WTC11 (cell line): ENCODE data around the gene AIG1. TPM values are rescaled to one million over a fixed set of nuclear protein-coding genes. Genes with fewer than 3 reads are reported as not detected.
"Not testable (repeated sequence)": the region's sequence is repeated elsewhere in the genome, so short reads cannot be mapped to it uniquely, and the experiment has no call there.

Source experiments
- ATAC-seq: fragments of 200-7000 bp; cut with Tn5 transposase; 2 replicates; pipeline ENCODE4 v1.10.0; 2021; ENCODE audit warnings: mild to moderate bottlenecking, moderate library complexity
- CTCF ChIA-PET: fragments of 300-600 bp; sonication (Branson Sonifier 250); formaldehyde crosslinking; loops from one replicate; lab custom pipeline; 2021; ENCODE audit warnings: antibody characterized with exemption; lab: Charles Lee
- POLR2A ChIA-PET: fragments of 350-600 bp; sonication (Branson Sonifier 250); formaldehyde crosslinking; loops from one replicate; lab custom pipeline; 2021; ENCODE audit warnings: antibody characterized with exemption; lab: Charles Lee
- DNase-seq: peaks from one replicate; pipeline ENCODE4 v3.0.0; 2021; ENCODE audit warnings: low spot score
- H3K27ac Mint-ChIP-seq: 2 replicates; pipeline ENCODE4 v1.8.0; 2021; ENCODE audit warnings: mixed read lengths
- H3K27me3 Mint-ChIP-seq: 2 replicates; pipeline ENCODE4 v1.8.0; 2021; ENCODE audit warnings: low read depth, mild to moderate bottlenecking, moderate library complexity, mixed read lengths
- H3K36me3 Mint-ChIP-seq: 2 replicates; pipeline ENCODE4 v1.8.0; 2021; ENCODE audit warnings: mixed read lengths
- H3K4me1 Mint-ChIP-seq: 2 replicates; pipeline ENCODE4 v1.8.0; 2022; ENCODE audit warnings: mixed read lengths
- H3K4me3 Mint-ChIP-seq: 2 replicates; pipeline ENCODE4 v1.8.0; 2021; ENCODE audit warnings: mild to moderate bottlenecking, moderate library complexity, mixed read lengths
- H3K9me3 Mint-ChIP-seq: 2 replicates; pipeline ENCODE4 v1.8.0; 2021; ENCODE audit warnings: mixed read lengths
- CBFB ChIP-seq: sonication (generic); formaldehyde crosslinking; IDR thresholded peaks from 2 replicates; pipeline ENCODE4 v1.8.1; 2022; ENCODE audit warnings: mild to moderate bottlenecking, low read depth, missing genetic modification reagents
- CREM ChIP-seq: sonication (generic); formaldehyde crosslinking; IDR thresholded peaks from 2 replicates; pipeline ENCODE4 v1.8.1; 2022; ENCODE audit warnings: mild to moderate bottlenecking, missing genetic modification reagents, moderate library complexity
- ELF4 ChIP-seq: sonication (generic); formaldehyde crosslinking; IDR thresholded peaks from 2 replicates; pipeline ENCODE4 v1.8.1; 2022; ENCODE audit warnings: low read depth, mild to moderate bottlenecking, moderate library complexity, missing genetic modification reagents
- EMX1 ChIP-seq: fragments of 250-450 bp; sonication (Bioruptor Pico); IDR thresholded peaks from 2 replicates; pipeline ENCODE4 v1.8.0; 2021; ENCODE audit warnings: mild to moderate bottlenecking
- JAZF1 ChIP-seq: fragments of 250-450 bp; sonication (Bioruptor Pico); IDR thresholded peaks from 2 replicates; pipeline ENCODE4 v1.9.0; 2021; ENCODE audit warnings: moderate library complexity, mild to moderate bottlenecking, inconsistent platforms
- JUN ChIP-seq: sonication (generic); formaldehyde crosslinking; IDR thresholded peaks from 2 replicates; pipeline ENCODE4 v1.8.0; 2023; ENCODE audit warnings: mild to moderate bottlenecking, missing genetic modification reagents
- NFE2L1 ChIP-seq: sonication (generic); formaldehyde crosslinking; IDR thresholded peaks from 2 replicates; pipeline ENCODE4 v1.8.1; 2023; ENCODE audit warnings: missing genetic modification reagents
- NFYB ChIP-seq: sonication (generic); formaldehyde crosslinking; conservative IDR thresholded peaks from 2 replicates; pipeline ENCODE4 v1.8.0; 2022; ENCODE audit warnings: low read depth, missing genetic modification reagents
- NR1H2 ChIP-seq: sonication (generic); formaldehyde crosslinking; IDR thresholded peaks from 2 replicates; pipeline ENCODE4 v1.9.0; 2021; ENCODE audit warnings: mild to moderate bottlenecking, moderate library complexity, missing genetic modification reagents
- OVOL2 ChIP-seq: fragments of 250-450 bp; sonication (Bioruptor Pico); IDR thresholded peaks from 2 replicates; pipeline ENCODE4 v1.9.0; 2021; ENCODE audit warnings: mild to moderate bottlenecking, borderline replicate concordance
- PRRX2 ChIP-seq: fragments of 250-450 bp; sonication (Bioruptor Pico); IDR thresholded peaks from 2 replicates; pipeline ENCODE4 v1.8.0; 2021; ENCODE audit warnings: mild to moderate bottlenecking
- TEAD4 ChIP-seq: sonication (generic); formaldehyde crosslinking; IDR thresholded peaks from 2 replicates; pipeline ENCODE4 v1.8.0; 2022; ENCODE audit warnings: mild to moderate bottlenecking, missing genetic modification reagents
- ZNF263 ChIP-seq: sonication (generic); formaldehyde crosslinking; IDR thresholded peaks from 2 replicates; pipeline ENCODE4 v1.8.1; 2022; ENCODE audit warnings: low read depth, mild to moderate bottlenecking, moderate library complexity, missing genetic modification reagents
- ZNF317 ChIP-seq: sonication (generic); formaldehyde crosslinking; IDR thresholded peaks from 2 replicates; pipeline ENCODE4 v1.8.1; 2023; ENCODE audit warnings: low read depth, mild to moderate bottlenecking, moderate library complexity, missing genetic modification reagents, borderline replicate concordance
- total RNA-seq: library from RNA; stranded (reverse); gene quantifications from 3 replicates; pipeline ENCODE4 v1.2.3, GENCODE V29; 2021
- TF ChIP-seq, protein P1 (sequence below): fragments of 200-600 bp; IDR thresholded peaks from 2 replicates; pipeline ENCODE4 v1.8.0; 2022; ENCODE audit warnings: antibody characterized with exemption
- TF ChIP-seq, protein P2 (sequence below): sonication (generic); formaldehyde crosslinking; IDR thresholded peaks from 2 replicates; pipeline ENCODE4 v1.8.1; 2023; ENCODE audit warnings: mild to moderate bottlenecking, missing genetic modification reagents
- TF ChIP-seq, protein P3 (sequence below): fragments of 250-450 bp; sonication (Bioruptor Pico); conservative IDR thresholded peaks from 2 replicates; pipeline ENCODE4 v1.9.0; 2021; ENCODE audit warnings: mild to moderate bottlenecking
- TF ChIP-seq, protein P4 (sequence below): fragments of 250-450 bp; sonication (Bioruptor Pico); IDR thresholded peaks from 2 replicates; pipeline ENCODE4 v1.8.0; 2021; ENCODE audit warnings: mild to moderate bottlenecking
- TF ChIP-seq, protein P5 (sequence below): sonication (generic); formaldehyde crosslinking; IDR thresholded peaks from 2 replicates; pipeline ENCODE4 v1.8.0; 2023; ENCODE audit warnings: missing genetic modification reagents
- TF ChIP-seq, protein P6 (sequence below): fragments of 250-450 bp; sonication (Bioruptor Pico); IDR thresholded peaks from 2 replicates; pipeline ENCODE4 v2.1.2; 2022; ENCODE audit warnings: mild to moderate bottlenecking, moderate library complexity

AIG1 gene
- total RNA-seq, 1 experiment from 2014 or later = 38.8 TPM

DNA sequence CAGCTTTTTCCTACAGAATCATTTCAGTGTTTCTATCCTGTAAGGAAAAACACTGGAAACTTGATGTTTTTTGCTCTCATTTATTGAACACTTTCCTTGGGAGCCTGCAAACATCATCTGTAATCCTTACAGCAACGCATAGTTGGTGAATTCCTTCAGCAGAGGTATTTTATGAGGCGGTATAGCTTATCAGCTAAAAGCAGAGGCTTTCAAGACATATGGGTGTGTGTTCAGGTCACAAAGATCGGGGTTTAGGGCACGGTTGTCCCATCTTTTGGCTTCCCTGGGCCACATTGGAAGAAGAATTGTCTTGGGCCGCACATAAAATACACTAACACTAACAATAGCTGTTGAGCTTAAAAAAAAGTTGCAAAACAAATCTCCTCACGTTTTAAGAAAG, 185.0 kb downstream of the AIG1 start (continued):
- no peak for TF ChIP-seq PRRX2 (CRISPR knock-in tag)
- TF ChIP-seq, protein P1, sequence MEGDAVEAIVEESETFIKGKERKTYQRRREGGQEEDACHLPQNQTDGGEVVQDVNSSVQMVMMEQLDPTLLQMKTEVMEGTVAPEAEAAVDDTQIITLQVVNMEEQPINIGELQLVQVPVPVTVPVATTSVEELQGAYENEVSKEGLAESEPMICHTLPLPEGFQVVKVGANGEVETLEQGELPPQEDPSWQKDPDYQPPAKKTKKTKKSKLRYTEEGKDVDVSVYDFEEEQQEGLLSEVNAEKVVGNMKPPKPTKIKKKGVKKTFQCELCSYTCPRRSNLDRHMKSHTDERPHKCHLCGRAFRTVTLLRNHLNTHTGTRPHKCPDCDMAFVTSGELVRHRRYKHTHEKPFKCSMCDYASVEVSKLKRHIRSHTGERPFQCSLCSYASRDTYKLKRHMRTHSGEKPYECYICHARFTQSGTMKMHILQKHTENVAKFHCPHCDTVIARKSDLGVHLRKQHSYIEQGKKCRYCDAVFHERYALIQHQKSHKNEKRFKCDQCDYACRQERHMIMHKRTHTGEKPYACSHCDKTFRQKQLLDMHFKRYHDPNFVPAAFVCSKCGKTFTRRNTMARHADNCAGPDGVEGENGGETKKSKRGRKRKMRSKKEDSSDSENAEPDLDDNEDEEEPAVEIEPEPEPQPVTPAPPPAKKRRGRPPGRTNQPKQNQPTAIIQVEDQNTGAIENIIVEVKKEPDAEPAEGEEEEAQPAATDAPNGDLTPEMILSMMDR = no peak
- TF ChIP-seq, protein P2, sequence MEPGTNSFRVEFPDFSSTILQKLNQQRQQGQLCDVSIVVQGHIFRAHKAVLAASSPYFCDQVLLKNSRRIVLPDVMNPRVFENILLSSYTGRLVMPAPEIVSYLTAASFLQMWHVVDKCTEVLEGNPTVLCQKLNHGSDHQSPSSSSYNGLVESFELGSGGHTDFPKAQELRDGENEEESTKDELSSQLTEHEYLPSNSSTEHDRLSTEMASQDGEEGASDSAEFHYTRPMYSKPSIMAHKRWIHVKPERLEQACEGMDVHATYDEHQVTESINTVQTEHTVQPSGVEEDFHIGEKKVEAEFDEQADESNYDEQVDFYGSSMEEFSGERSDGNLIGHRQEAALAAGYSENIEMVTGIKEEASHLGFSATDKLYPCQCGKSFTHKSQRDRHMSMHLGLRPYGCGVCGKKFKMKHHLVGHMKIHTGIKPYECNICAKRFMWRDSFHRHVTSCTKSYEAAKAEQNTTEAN (CRISPR knock-in tag) = no peak
- TF ChIP-seq NFE2L1 (CRISPR knock-in tag) = no peak
- TF ChIP-seq CREM (CRISPR knock-in tag) = no peak
- TF ChIP-seq, protein P3, sequence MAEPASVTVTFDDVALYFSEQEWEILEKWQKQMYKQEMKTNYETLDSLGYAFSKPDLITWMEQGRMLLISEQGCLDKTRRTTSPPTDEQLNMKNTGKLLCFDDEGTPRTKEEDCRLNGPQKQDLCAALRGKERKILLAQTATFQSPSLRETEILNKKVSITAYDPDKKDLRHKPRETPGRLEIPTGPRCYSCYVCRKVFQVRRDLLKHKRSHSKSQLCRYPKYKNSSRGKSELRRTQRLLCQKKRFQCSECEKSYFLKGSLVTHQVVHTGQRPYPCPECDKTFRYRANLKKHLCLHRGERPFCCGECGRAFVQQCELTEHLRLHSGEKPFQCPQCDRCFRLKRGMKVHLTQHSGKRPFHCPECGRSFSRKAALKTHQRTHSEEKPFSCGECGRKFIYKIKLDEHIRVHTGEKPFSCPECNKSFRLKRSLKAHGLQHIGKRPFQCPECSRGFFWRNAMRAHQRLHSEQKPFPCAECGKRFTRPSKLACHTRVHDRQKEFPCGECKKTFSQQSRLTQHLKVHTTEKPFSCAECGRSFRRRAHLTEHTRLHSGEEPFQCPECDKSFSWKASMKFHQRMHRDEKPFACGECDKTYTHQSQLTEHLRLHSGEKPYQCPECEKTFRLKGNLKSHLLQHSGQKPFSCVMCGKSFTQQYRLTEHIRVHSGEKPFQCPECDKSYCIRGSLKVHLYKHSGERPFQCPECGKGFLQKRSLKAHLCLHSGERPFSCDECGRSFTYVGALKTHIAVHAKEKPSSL (CRISPR knock-in tag) = no peak

DNA sequence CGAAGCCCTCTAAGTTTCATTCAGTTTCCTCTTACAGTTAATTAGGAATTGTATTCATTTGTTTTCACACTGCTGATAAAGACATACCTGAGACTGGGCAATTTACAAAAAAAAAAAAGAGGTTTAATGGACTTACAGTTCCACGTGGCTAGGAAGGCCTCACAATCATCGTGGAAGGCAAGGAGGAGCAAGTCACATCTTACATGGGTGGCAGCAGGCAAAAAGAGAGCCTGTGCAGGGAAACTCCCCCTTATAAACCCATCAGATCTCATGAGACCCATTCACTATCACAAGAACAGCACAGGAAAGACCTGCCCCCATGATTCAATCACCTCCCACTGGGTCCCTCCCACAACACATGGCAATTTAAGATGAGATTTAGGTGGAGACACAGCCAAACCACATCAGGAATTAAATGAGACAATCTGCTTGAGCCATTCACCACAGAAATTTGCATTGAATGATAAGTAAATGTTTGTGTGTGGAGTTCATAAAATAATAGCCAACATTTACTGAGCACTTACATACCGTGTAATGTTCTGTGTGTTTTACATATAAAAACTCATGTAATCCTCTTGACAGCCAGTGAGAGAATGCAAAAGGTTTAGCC, 185.6 kb downstream of the AIG1 start:
- CTCF ChIA-PET = interaction anchor here (1.1 kb wide), 1 partner anchor 91 kb away, joined by 4 read pairs; no protein-coding TSS in a partner anchor

DNA sequence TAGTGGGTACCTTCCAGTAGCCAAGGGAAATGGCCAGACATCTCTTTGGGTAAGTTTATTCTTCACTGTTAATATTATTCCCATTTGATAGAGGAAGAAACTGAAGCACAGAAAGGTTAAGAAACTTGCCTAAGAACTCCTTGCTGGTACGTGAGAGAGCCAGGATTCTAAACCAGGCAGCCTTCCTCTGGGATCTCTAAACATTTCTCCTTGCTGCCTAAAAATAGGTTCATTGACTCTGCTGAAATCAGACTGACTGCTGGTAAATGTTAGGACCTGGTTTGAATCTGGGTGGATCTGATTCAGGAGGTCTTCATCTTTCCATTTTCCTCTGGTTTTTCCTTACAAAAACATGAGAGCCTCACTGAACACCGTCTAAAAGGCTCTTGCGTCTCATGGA, 186.9 kb downstream of the AIG1 start:
- Mint-ChIP-seq H3K36me3 (peaks cover 16% of the 10 kb centered on the region), H3K27me3 (no peaks in the 10 kb centered on the region), H3K4me3 (no peak overlapping the region), H3K27ac (no peak overlapping the region), H3K4me1 (no peaks in the 10 kb centered on the region), H3K9me3 (peaks cover 23% of the 10 kb centered on the region)
- ATAC-seq (no peak), DNase-seq (no peak)
- ChIA-PET POLR2A (no interaction called here), CTCF (interaction anchor here (0.5 kb wide), 1 partner anchor 67 kb away, joined by 3 read pairs; no protein-coding TSS in a partner anchor)
- TF ChIP-seq EMX1 (CRISPR knock-in tag) (no peak), JUN (CRISPR knock-in tag) (no peak), ZNF263 (no peak), JAZF1 (CRISPR knock-in tag) (no peak), OVOL2 (CRISPR knock-in tag) (no peak), CREM (CRISPR knock-in tag) (no peak), PRRX2 (CRISPR knock-in tag) (no peak), ELF4 (CRISPR knock-in tag) (no peak), TEAD4 (no peak), NFYB (CRISPR knock-in tag) (no peak), ZNF317 (CRISPR knock-in tag) (no peak), NR1H2 (CRISPR knock-in tag) (no peak), CBFB (CRISPR knock-in tag) (no peak)
- TF ChIP-seq, protein P4, sequence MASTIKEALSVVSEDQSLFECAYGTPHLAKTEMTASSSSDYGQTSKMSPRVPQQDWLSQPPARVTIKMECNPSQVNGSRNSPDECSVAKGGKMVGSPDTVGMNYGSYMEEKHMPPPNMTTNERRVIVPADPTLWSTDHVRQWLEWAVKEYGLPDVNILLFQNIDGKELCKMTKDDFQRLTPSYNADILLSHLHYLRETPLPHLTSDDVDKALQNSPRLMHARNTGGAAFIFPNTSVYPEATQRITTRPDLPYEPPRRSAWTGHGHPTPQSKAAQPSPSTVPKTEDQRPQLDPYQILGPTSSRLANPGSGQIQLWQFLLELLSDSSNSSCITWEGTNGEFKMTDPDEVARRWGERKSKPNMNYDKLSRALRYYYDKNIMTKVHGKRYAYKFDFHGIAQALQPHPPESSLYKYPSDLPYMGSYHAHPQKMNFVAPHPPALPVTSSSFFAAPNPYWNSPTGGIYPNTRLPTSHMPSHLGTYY (CRISPR knock-in tag) = no peak
- TF ChIP-seq, protein P5, sequence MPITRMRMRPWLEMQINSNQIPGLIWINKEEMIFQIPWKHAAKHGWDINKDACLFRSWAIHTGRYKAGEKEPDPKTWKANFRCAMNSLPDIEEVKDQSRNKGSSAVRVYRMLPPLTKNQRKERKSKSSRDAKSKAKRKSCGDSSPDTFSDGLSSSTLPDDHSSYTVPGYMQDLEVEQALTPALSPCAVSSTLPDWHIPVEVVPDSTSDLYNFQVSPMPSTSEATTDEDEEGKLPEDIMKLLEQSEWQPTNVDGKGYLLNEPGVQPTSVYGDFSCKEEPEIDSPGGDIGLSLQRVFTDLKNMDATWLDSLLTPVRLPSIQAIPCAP (CRISPR knock-in tag) = no peak
- TF ChIP-seq, protein P6, sequence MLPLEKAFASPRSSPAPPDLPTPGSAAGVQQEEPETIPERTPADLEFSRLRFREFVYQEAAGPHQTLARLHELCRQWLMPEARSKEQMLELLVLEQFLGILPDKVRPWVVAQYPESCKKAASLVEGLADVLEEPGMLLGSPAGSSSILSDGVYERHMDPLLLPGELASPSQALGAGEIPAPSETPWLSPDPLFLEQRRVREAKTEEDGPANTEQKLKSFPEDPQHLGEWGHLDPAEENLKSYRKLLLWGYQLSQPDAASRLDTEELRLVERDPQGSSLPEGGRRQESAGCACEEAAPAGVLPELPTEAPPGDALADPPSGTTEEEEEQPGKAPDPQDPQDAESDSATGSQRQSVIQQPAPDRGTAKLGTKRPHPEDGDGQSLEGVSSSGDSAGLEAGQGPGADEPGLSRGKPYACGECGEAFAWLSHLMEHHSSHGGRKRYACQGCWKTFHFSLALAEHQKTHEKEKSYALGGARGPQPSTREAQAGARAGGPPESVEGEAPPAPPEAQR = no peak

More for the DNA sequence above, 185.6 kb downstream of the AIG1 start:
- DNase-seq, POLR2A ChIA-PET, H3K4me3 Mint-ChIP-seq, H3K27me3 Mint-ChIP-seq, ATAC-seq, H3K4me1 Mint-ChIP-seq, H3K27ac Mint-ChIP-seq: not testable (repeated sequence)
- peaks cover 16% of the 10 kb centered on the region for H3K36me3 Mint-ChIP-seq
- H3K9me3 Mint-ChIP-seq = peaks cover 23% of the 10 kb centered on the region
